DMS 273 (cell line): ENCODE measurements around the gene TNK2.

Experiments used
- DNase-seq: peaks from one replicate; lab custom pipeline; 2025; ENCODE audit not compliant: unreplicated experiment; lab: John Stamatoyannopoulos, UW

TNK2 gene

GRCh38 chr3:195900436-195901355, 7.7 kb downstream of the TNK2 start:
- DNase-seq = no peak

DNA sequence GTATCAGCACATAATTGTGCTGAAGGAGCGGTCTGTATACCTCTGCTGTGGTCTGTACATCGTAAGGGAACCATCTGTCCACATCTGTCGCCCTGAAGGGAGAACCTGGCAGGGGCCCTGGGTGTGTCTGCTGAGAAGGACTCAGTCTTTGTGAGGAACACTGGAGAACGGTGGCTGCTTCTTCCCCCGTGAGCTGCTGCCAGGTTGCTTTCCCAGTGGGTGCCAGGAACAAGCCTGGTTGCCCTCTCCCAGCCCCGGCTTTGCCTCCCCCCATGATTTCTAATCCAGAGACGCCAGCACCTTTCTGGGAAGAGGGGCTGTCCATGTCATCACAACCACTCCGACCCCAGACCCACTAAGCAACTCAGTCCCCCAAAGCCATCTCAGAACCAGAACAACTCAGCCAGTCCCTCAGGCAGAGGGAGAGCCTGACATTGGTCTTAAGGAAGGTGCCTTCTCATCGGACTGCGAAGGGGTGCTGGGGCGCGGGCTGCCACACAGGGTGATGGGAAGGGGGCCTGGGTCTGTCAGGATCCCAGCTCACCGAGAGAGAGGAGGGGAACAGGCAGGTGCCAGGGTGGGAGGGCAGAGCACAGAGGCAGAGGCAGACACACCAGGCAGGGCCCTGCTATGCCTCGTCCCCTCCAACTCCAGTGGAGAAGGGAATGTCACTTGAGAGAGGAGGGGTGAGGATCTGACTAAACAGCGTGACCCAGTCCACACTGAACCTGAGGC, 8.5 kb downstream of the TNK2 start:
- DNase-seq = peak; percentile 72

DNA sequence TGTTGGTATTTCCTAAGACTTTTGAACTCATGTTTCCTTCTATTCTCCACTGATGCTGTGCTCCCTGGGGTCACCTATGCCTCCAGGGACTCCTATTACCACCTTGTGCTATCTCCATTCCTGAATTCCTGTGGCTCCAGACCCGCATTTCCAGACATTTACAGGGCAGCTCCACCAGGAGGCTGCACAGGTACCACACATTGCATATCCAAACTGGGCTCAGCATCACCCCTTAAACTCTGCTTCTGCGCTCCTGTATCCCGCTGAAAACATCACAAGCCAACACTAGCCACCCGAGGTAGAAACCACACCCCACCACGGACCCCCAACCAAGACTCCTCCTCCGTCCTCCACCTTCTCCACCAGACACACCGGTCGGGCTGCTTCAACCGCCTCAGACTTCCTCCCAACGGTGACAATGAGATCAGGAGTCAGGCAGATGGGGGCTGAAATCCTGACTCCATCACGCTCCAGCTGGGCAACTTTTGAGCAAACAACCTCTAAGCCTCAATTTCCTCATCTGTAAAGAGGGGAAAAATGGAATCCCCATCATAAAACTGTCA, 10.4 kb downstream of the TNK2 start:
- peak; percentile 49 for DNase-seq

GRCh38 chr3:195897081-195897852, 11.1 kb downstream of the TNK2 start:
- DNase-seq = peak; percentile 50

GRCh38 chr3:195896361-195897080, 11.8 kb downstream of the TNK2 start:
- DNase-seq = peak; percentile 60

- peak; percentile 73 for DNase-seq
Observed at GRCh38 chr3:195895861-195896360, 12.4 kb downstream of the TNK2 start.

GRCh38 chr3:195895078-195895860, 13.1 kb downstream of the TNK2 start:
- DNase-seq = peak; percentile 86

DNA sequence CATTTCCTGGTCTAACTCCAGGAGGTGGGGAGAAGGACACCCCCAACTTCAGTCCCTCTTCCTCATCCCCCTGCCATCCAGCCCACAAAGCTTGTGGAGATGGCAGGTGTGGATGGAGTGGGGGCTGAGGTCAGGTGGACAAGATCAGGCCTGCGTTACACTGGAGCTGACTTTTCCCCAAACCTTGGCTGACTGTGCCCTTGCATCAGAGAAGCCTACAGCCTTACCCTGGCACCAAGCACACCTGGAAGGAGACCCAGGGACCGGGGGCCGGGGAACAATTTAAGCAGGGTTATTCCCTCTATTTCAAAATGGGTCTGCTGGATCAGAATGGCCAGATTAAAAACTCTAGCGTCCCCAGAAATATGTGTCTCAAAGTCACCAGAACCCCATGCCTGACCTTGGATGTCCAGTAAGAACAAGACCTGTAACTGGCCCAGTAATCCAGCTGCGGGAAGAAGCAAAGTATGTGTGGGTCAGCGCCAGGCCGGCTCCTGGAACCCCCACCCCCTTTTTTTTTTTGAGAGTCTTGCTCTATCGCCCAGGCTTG, 14.4 kb downstream of the TNK2 start:
- no peak for DNase-seq

DNA sequence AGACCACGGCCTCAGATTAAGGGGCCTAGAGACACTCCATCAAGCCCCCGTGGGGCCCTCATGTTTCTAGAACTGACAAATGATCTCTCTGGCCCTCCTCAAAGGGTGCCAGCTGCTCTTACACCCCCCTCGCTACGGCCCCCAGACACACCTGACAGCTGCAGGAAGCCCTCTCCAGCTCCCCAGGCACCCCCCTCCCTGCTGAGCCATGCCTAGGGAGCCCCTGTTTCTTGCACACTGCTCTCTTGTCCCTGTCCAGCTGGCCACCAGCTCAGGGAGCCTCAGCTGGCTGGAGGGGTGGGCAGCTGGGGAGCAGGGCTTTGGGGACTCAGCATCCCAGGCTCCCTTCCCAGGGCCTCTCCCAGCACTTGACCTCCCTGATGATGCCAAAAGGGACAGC, 14.8 kb downstream of the TNK2 start:
- peak; percentile 29 for DNase-seq

GRCh38 chr3:195893044-195893395, 15.3 kb downstream of the TNK2 start:
- DNase-seq = no peak

GRCh38 chr3:195892105-195893043, 16.0 kb downstream of the TNK2 start:
- peak; percentile 34 for DNase-seq

DNA sequence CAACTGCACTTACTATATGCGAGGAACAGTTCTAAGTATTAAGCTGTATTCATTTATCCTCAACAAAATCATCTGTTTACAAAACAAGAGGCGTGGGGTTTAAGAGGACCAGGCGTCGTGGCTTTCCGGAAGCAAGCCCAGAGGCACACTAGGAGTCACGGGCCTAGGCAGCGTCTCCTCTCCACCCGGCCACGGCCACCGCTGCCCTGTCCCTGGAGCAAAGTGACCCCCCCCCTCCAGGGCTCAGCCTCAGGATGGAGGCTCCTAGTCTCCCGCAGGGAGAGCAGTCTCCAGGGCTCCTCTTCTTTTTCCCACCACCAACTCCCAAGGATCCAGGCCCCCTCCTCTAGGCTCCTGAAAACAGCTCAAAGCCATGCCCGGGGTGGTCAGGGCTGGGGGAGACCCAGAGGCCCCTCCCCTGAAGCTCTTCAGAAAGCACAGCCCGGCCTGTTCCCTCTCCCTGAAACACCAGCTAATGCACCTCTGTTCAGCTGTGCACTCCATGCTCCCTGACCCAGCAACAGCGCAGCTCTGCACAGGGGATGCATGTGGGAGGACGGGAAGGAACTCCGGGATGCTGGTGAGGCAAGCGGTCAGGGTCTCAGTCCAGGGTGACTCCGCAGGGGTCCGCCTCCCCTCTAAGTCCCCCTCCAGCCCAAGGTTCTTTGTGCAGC, 16.8 kb downstream of the TNK2 start:
- DNase-seq = no peak

- DNase-seq = no peak
Observed at GRCh38 chr3:195889870-195890295, 18.5 kb downstream of the TNK2 start.

- DNase-seq = no peak
Observed at GRCh38 chr3:195888981-195889869, 19.1 kb downstream of the TNK2 start.

DNA sequence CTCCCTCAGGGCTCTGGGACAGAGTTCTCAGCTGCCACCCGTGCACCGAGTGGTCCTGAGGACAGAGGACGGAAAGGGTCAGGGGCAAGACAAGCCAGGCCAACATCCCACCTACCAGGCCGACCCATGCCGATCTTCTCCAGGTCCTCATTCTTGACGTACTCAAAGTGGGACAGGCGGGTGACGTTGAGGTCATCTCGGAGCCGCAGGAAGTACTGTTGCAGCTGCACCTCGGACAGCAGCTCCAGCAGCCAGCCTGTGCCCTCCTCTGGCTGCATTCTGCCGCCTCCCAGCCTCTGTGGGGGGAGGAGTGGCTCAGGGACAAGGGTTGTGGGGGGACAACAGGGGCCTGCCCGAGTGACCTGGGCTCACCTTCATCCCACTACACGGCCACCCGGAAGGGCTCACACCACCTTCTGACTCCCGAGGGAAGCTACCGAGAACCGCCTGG, 20.0 kb downstream of the TNK2 start:
- DNase-seq = no peak

DNA sequence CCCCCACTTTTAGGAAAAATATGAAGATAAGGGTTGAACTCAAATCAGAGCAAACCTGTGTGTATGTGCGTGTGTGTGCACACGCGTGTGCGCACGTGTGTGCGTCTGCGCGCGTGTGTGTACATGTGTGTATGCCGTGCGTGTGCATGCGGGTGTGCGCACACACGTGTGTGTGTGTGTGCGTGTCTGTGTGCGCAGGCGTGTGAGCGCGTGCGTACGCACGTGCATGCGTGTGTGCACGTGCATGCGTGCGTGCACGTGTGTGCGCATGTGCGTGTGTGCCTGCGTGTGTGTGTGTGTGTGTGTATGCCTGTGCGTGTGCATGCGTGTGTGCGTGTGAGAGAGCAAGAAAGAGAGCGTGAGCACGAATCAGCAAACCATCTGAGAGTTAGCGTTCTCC, 20.7 kb downstream of the TNK2 start:
- DNase-seq = no peak
